HepG2 (cell line): ENCODE results near the gene TLCD5. TPM values are rescaled to one million over a fixed set of nuclear protein-coding genes. Genes with fewer than 3 reads are reported as not detected.

Source experiments
- ATAC-seq: fragments of 200-7000 bp; cut with Tn5 transposase; 3 replicates; pipeline ENCODE4 v1.9.1; 2020; ENCODE audit warnings: mild to moderate bottlenecking, moderate library complexity
- BruUV-seq: library from RNA; stranded (reverse); fragments of 400-500 nt; replicated peaks from 2 replicates; lab custom pipeline; 2021; lab: Mats Ljungman, UMichigan
- CTCF ChIA-PET: fragments of 300-600 bp; formaldehyde crosslinking; extraction: SDS; loops from one replicate; lab custom pipeline; 2021; ENCODE audit warnings: low total read pairs, inconsistent platforms, low intra/inter-chr PET ratio; lab: Yijun Ruan, JAX
- POLR2A ChIA-PET: fragments of 350-600 bp; sonication (Branson Sonifier 250); formaldehyde crosslinking; loops from one replicate; lab custom pipeline; 2020; ENCODE audit warnings: antibody characterized with exemption, inconsistent platforms; lab: Yijun Ruan, JAX
- DNase-seq: peaks from one replicate; pipeline ENCODE4 v3.0.0-alpha.2; 2015; ENCODE audit warnings: low spot score
- FAIRE-seq: peaks from 3 replicates; lab custom pipeline; 2011; peaks lifted over from hg19 to GRCh38; lab: Jason Lieb, UNC
- H2AFZ ChIP-seq: one replicate; pipeline ENCODE4 v1.6.1; 2011; ENCODE audit warnings: low read length, inconsistent platforms
- H3K27ac ChIP-seq: fragments of 300-600 bp; 3 replicates; pipeline ENCODE4 v1.8.0; 2011; ENCODE audit warnings: mixed run types, mild to moderate bottlenecking, mixed read lengths, low read length, inconsistent platforms; ENCODE audit not compliant: insufficient read depth; ENCODE audit errors: extremely low read length
- H3K27me3 ChIP-seq, 2 experiments: fragments of 200-600 bp in 1 of 2; 2 replicates in 1 of 2; 3 replicates in 1 of 2; pipeline versions ENCODE4 v1.6.0 to v1.8.0; 2011; ENCODE audit warnings: low read length in 2 of 2, mild to moderate bottlenecking in 2 of 2, moderate library complexity in 2 of 2, inconsistent platforms in 1 of 2; ENCODE audit not compliant: insufficient read depth in 2 of 2, control insufficient read depth in 1 of 2
- H3K36me3 ChIP-seq, 2 experiments: fragments of 200-600 bp in 1 of 2; replicated peaks in 1 of 2; 2 replicates in 1 of 2; 3 replicates in 1 of 2; pipeline versions ENCODE4 v1.5.1 to v1.8.0; 2011; ENCODE audit warnings: low read length in 2 of 2, inconsistent platforms in 1 of 2; ENCODE audit not compliant: insufficient read depth in 2 of 2, control insufficient read depth in 1 of 2
- H3K4me1 ChIP-seq: 2 replicates; pipeline ENCODE4 v1.5.1; 2012; ENCODE audit warnings: low read length, inconsistent platforms; ENCODE audit not compliant: insufficient read depth
- H3K4me2 ChIP-seq: 2 replicates; pipeline ENCODE4 v1.6.0; 2011; ENCODE audit warnings: low read depth, low read length, inconsistent platforms
- H3K4me3 ChIP-seq, 3 experiments: fragments of 200-600 bp in 1 of 3; sonication (generic), shearing (Covaris generic) in 1 of 3; replicated peaks in 1 of 3; 2 replicates each; pipeline ENCODE4 v1.5.1; 2011 to 2016; ENCODE audit warnings: low read length in 3 of 3, inconsistent platforms in 2 of 3, low read depth in 2 of 3, mild to moderate bottlenecking in 2 of 3, control low read depth in 1 of 3, mixed read lengths in 1 of 3; ENCODE audit not compliant: insufficient read depth in 1 of 3
- H3K79me2 ChIP-seq: one replicate; pipeline ENCODE4 v1.6.1; 2011; ENCODE audit warnings: low read length, inconsistent platforms; ENCODE audit not compliant: insufficient read depth
- H3K9ac ChIP-seq: 2 replicates; pipeline ENCODE4 v1.6.0; 2011; ENCODE audit warnings: mild to moderate bottlenecking, low read depth, low read length, inconsistent platforms; ENCODE audit not compliant: insufficient read depth
- H3K9me3 ChIP-seq: 2 replicates; pipeline ENCODE4 v1.5.1; 2012; ENCODE audit warnings: mild to moderate bottlenecking, low read length
- H4K20me1 ChIP-seq: 2 replicates; pipeline ENCODE4 v1.6.0; 2011; ENCODE audit warnings: inconsistent platforms, mild to moderate bottlenecking, low read length, moderate library complexity; ENCODE audit not compliant: insufficient read depth
- ELF1 ChIP-seq: sonication (generic); formaldehyde crosslinking; IDR thresholded peaks from 2 replicates; pipeline ENCODE4 v1.4.0; 2020; ENCODE audit warnings: missing genetic modification reagents
- ELF3 ChIP-seq: IDR thresholded peaks from 2 replicates; pipeline ENCODE4 v1.6.1; 2016; ENCODE audit warnings: missing genetic modification reagents, missing compliant biosample characterization
- MIXL1 ChIP-seq: IDR thresholded peaks from 2 replicates; pipeline ENCODE4 v1.6.1; 2016
- TBX3 ChIP-seq: fragments of 450-650 bp; IDR thresholded peaks from 2 replicates; pipeline ENCODE4 v1.6.1; 2017; ENCODE audit warnings: antibody characterized with exemption, mild to moderate bottlenecking, inconsistent platforms, borderline replicate concordance
- TEAD3 ChIP-seq: optimal IDR thresholded peaks from 2 replicates; pipeline ENCODE3; 2016; ENCODE audit warnings: borderline replicate concordance
- ZEB1 ChIP-seq: IDR thresholded peaks from 2 replicates; pipeline ENCODE4 v1.6.1; 2012; ENCODE audit warnings: mild to moderate bottlenecking, low read depth, inconsistent platforms; ENCODE audit not compliant: insufficient replicate concordance
- ZNF598 ChIP-seq: sonication (generic); formaldehyde crosslinking; IDR thresholded peaks from 2 replicates; pipeline ENCODE4 v1.5.1; 2020; ENCODE audit warnings: mild to moderate bottlenecking, missing genetic modification reagents, borderline replicate concordance
- WGBS: methylation state at CpG from one replicate; pipeline ENCODE4 v1.1.6; 2017; ENCODE audit warnings: low lambda C conversion rate; 5-methylcytosine and 5-hydroxymethylcytosine counted together
- in situ Hi-C: cut with HindIII; loops from 2 replicates; pipeline ENCODE4 v1.10.0; 2017; ENCODE audit warnings: low pct_unique_long_range_greater_than_20kb; ENCODE audit not compliant: extremely low pct_ligation_motif_present
- intact Hi-C: fragments of 100-400 bp; cut with micrococcal nuclease; formaldehyde crosslinking; loops from one replicate; pipeline ENCODE4 v1.10.0; 2022; ENCODE audit not compliant: unreplicated experiment
- polyA plus RNA-seq, 8 experiments: library from polyadenylated mRNA; depleted of rRNA in 3 of 8; stranded (reverse) in 7 of 8; unstranded in 1 of 8; fragments of >200 nt; fragmentation: Illumina TruSeq in 4 of 8; extraction: Trizol in 4 of 8; gene quantifications; 2 replicates each; pipeline versions ENCODE4 v1.2.1 to v1.2.3, GENCODE V29; 2011 to 2016; ENCODE audit warnings: low read depth in 4 of 8, missing spikeins in 1 of 8, mixed read lengths in 1 of 8; ENCODE audit not compliant: insufficient read depth in 1 of 8
- total RNA-seq, 5 experiments: library from RNA; depleted of rRNA; stranded (reverse); fragments of >200 nt; fragmentation: Illumina TruSeq; extraction: Trizol; gene quantifications; 2 replicates each; pipeline ENCODE4 v1.2.3, GENCODE V29; 2016; ENCODE audit warnings: low read depth in 1 of 5
- TF ChIP-seq, protein P1 (sequence below): sonication (generic); formaldehyde crosslinking; IDR thresholded peaks from 2 replicates; pipeline ENCODE4 v1.4.0; 2020; ENCODE audit warnings: missing genetic modification reagents
- TF ChIP-seq, protein P2 (sequence below): sonication (generic); formaldehyde crosslinking; IDR thresholded peaks from 2 replicates; pipeline ENCODE4 v1.4.0; 2020; ENCODE audit warnings: missing genetic modification reagents
- TF ChIP-seq, protein P3 (sequence below), 2 experiments: sonication (generic) in 1 of 2; formaldehyde crosslinking in 1 of 2; IDR thresholded peaks; 2 replicates each; pipeline versions ENCODE4 v1.4.0 to v1.6.1; 2018 to 2020; ENCODE audit warnings: missing genetic modification reagents in 2 of 2, borderline replicate concordance in 1 of 2, low read depth in 1 of 2, mild to moderate bottlenecking in 1 of 2, missing biosample characterization in 1 of 2
- TF ChIP-seq, protein P4 (sequence below): sonication (generic); formaldehyde crosslinking; IDR thresholded peaks from 2 replicates; pipeline ENCODE4 v1.8.0; 2022; ENCODE audit warnings: mild to moderate bottlenecking, missing genetic modification reagents, moderate library complexity
- TF ChIP-seq, protein P5 (sequence below): sonication (generic); formaldehyde crosslinking; IDR thresholded peaks from 2 replicates; pipeline ENCODE4 v1.8.1; 2022; ENCODE audit warnings: low read depth, mild to moderate bottlenecking, missing genetic modification reagents

Gene TLCD5
- total and polyA plus RNA-seq, 2 of the 13 experiments (the other 11 are each of a cell fraction or from before 2014, with no cell fraction given): 6.1 to 7.6 TPM

DNA sequence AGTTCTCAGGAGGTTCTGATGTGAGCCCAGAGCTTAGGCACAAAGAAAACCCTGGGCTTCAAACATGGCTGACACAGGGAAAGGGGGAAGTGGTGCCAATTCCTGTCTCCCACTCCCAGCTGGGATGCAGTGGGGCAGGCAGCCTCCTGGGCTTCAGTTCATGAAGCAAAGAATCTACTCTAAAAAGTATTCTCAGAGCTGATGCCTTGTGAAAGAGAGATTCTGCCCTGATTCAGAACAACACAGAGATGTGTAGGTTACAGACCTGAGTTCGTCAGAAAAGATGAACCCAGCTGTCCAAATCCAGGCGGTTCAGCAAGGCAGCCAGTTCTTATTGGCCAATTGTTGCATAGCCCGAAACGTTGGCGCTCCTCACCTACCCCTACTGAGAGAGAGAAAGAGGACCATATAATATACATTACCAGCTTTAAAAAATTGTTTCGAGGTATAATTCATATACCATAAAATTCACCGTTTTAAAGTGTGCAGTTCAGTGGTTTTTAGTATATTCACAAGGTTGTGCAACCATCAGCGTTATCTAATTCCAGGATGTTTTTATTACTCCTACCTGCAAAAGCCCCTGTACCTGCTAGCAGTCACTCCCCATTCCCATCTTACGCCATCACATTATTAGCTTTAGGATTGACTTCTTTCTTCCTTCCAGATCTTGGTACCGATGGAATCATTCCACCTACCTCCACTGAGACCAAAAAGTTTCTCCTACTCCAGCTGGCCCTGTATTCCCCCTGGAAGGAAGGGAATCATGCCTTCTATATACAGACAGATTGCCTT is 7.2 kb upstream of the TLCD5 start:
- no peaks in the 10 kb centered on the region for H3K9me3 ChIP-seq
- no peak overlapping the region for H3K9ac ChIP-seq
- no peak overlapping the region for H3K4me2 ChIP-seq
- H4K20me1 ChIP-seq: no peaks in the 10 kb centered on the region
- DNase-seq: no peak
- H2AFZ ChIP-seq: no peak overlapping the region
- no TSS peak for BruUV-seq
- CTCF ChIA-PET: no interaction called here
- H3K27me3 ChIP-seq: peaks cover 0 to 23% of the 10 kb centered on the region in 2 experiments; a peak in 3 of 5 replicates
- H3K4me1 ChIP-seq: peaks cover 13% of the 10 kb centered on the region; the same call in 1 of the 2 replicates
- H3K27ac ChIP-seq: no peak overlapping the region
- POLR2A ChIA-PET: no interaction called here
- H3K36me3 ChIP-seq: no peaks in the 10 kb centered on the region
- no peak for FAIRE-seq
- in situ Hi-C loops: no loop called here
- 28% methylated on average over 10 of the region's 10 CpGs for WGBS
- no peaks in the 10 kb centered on the region for H3K79me2 ChIP-seq
- intact Hi-C loops: no loop called here
- ATAC-seq: no peak
- H3K4me3 ChIP-seq: no peak overlapping the region
- TF ChIP-seq ELF3: no peak
- TF ChIP-seq, protein P1, sequence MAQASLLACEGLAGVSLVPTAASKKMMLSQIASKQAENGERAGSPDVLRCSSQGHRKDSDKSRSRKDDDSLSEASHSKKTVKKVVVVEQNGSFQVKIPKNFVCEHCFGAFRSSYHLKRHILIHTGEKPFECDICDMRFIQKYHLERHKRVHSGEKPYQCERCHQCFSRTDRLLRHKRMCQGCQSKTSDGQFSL (CRISPR knock-in tag): no peak
- TF ChIP-seq ZNF598 (CRISPR knock-in tag): no peak
- TF ChIP-seq, protein P2, sequence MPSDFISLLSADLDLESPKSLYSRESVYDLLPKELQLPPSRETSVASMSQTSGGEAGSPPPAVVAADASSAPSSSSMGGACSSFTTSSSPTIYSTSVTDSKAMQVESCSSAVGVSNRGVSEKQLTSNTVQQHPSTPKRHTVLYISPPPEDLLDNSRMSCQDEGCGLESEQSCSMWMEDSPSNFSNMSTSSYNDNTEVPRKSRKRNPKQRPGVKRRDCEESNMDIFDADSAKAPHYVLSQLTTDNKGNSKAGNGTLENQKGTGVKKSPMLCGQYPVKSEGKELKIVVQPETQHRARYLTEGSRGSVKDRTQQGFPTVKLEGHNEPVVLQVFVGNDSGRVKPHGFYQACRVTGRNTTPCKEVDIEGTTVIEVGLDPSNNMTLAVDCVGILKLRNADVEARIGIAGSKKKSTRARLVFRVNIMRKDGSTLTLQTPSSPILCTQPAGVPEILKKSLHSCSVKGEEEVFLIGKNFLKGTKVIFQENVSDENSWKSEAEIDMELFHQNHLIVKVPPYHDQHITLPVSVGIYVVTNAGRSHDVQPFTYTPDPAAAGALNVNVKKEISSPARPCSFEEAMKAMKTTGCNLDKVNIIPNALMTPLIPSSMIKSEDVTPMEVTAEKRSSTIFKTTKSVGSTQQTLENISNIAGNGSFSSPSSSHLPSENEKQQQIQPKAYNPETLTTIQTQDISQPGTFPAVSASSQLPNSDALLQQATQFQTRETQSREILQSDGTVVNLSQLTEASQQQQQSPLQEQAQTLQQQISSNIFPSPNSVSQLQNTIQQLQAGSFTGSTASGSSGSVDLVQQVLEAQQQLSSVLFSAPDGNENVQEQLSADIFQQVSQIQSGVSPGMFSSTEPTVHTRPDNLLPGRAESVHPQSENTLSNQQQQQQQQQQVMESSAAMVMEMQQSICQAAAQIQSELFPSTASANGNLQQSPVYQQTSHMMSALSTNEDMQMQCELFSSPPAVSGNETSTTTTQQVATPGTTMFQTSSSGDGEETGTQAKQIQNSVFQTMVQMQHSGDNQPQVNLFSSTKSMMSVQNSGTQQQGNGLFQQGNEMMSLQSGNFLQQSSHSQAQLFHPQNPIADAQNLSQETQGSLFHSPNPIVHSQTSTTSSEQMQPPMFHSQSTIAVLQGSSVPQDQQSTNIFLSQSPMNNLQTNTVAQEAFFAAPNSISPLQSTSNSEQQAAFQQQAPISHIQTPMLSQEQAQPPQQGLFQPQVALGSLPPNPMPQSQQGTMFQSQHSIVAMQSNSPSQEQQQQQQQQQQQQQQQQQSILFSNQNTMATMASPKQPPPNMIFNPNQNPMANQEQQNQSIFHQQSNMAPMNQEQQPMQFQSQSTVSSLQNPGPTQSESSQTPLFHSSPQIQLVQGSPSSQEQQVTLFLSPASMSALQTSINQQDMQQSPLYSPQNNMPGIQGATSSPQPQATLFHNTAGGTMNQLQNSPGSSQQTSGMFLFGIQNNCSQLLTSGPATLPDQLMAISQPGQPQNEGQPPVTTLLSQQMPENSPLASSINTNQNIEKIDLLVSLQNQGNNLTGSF (CRISPR knock-in tag): no peak
- TF ChIP-seq TBX3: no peak
- TF ChIP-seq, protein P3, sequence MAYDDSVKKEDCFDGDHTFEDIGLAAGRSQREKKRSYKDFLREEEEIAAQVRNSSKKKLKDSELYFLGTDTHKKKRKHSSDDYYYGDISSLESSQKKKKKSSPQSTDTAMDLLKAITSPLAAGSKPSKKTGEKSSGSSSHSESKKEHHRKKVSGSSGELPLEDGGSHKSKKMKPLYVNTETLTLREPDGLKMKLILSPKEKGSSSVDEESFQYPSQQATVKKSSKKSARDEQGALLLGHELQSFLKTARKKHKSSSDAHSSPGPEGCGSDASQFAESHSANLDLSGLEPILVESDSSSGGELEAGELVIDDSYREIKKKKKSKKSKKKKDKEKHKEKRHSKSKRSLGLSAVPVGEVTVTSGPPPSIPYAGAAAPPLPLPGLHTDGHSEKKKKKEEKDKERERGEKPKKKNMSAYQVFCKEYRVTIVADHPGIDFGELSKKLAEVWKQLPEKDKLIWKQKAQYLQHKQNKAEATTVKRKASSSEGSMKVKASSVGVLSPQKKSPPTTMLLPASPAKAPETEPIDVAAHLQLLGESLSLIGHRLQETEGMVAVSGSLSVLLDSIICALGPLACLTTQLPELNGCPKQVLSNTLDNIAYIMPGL (CRISPR knock-in tag; IDR thresholded peaks at IDR 0.05; ENCODE audit: borderline replicate concordance in 1 of 2, low read depth in 1 of 2): no peak
- TF ChIP-seq MIXL1 (CRISPR knock-in tag): no peak
- no peak for TF ChIP-seq ELF1 (CRISPR knock-in tag)
- TF ChIP-seq, protein P4, sequence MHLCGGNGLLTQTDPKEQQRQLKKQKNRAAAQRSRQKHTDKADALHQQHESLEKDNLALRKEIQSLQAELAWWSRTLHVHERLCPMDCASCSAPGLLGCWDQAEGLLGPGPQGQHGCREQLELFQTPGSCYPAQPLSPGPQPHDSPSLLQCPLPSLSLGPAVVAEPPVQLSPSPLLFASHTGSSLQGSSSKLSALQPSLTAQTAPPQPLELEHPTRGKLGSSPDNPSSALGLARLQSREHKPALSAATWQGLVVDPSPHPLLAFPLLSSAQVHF (CRISPR knock-in tag): no peak
- TF ChIP-seq TEAD3: no peak
- TF ChIP-seq, protein P5, sequence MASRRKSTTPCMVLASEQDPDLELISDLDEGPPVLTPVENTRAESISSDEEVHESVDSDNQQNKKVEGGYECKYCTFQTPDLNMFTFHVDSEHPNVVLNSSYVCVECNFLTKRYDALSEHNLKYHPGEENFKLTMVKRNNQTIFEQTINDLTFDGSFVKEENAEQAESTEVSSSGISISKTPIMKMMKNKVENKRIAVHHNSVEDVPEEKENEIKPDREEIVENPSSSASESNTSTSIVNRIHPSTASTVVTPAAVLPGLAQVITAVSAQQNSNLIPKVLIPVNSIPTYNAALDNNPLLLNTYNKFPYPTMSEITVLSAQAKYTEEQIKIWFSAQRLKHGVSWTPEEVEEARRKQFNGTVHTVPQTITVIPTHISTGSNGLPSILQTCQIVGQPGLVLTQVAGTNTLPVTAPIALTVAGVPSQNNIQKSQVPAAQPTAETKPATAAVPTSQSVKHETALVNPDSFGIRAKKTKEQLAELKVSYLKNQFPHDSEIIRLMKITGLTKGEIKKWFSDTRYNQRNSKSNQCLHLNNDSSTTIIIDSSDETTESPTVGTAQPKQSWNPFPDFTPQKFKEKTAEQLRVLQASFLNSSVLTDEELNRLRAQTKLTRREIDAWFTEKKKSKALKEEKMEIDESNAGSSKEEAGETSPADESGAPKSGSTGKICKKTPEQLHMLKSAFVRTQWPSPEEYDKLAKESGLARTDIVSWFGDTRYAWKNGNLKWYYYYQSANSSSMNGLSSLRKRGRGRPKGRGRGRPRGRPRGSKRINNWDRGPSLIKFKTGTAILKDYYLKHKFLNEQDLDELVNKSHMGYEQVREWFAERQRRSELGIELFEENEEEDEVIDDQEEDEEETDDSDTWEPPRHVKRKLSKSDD (CRISPR knock-in tag): no peak
- TF ChIP-seq ZEB1: no peak
